ENCODE results near the gene FRMD4A. TPM values are rescaled to one million over a fixed set of nuclear protein-coding genes. Genes with fewer than 3 reads are reported as not detected.
A peak's percentile ranks its signal among the peaks of the same experiment; 100 is the strongest.

The FRMD4A gene
- total and polyA plus RNA-seq, 12 donors, result 17.4 to 43.4 (median 30.3) TPM

GRCh38 chr10:13842117-13842516 lies 488.6 kb downstream of the FRMD4A start:
- peak overlapping the region in 1 of 10 donors; percentile 25 for H3K27ac ChIP-seq
- DNase-seq (no peak), ATAC-seq (no peak)
- no peaks in the 10 kb centered on the region for H3K27me3 ChIP-seq
- H3K36me3 ChIP-seq, result no peaks in the 10 kb centered on the region
- 50 to 60% methylated on average over 3 of the region's 3 CpGs for WGBS, 2 donors
- H3K9me3 ChIP-seq, result peaks cover 0 to 5% (median 0%) of the 10 kb centered on the region in 11 donors
- TF ChIP-seq, protein P1, sequence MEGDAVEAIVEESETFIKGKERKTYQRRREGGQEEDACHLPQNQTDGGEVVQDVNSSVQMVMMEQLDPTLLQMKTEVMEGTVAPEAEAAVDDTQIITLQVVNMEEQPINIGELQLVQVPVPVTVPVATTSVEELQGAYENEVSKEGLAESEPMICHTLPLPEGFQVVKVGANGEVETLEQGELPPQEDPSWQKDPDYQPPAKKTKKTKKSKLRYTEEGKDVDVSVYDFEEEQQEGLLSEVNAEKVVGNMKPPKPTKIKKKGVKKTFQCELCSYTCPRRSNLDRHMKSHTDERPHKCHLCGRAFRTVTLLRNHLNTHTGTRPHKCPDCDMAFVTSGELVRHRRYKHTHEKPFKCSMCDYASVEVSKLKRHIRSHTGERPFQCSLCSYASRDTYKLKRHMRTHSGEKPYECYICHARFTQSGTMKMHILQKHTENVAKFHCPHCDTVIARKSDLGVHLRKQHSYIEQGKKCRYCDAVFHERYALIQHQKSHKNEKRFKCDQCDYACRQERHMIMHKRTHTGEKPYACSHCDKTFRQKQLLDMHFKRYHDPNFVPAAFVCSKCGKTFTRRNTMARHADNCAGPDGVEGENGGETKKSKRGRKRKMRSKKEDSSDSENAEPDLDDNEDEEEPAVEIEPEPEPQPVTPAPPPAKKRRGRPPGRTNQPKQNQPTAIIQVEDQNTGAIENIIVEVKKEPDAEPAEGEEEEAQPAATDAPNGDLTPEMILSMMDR (IDR thresholded peaks at IDR 0.05), result no peak
- peaks cover 5 to 55% (median 28%) of the 10 kb centered on the region in 9 donors for H3K4me1 ChIP-seq
- intact Hi-C loops (cut with DNase I), result no loop called here
- no peak overlapping the region for H3K4me3 ChIP-seq

DNA sequence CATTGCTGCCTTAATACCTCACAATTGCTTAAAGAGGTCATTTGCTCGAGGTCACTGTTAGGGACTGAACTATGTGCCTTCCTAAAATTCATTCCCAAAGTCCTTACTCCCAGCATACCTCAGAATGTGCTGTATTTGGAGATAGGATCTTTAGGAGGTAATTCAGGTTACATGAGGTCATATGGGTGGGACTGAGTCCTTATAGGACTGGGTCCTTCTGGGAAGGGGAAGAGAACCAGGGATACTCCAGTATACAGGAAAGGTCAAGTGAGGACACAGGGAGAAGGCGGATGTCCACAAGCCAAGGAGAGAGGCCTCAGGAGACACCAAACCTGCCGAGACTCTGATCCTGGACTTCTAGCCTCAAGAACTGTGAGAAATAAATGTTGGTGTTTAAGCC lies 490.7 kb downstream of the FRMD4A start:
- peak overlapping the region in 9 of 10 donors; percentile 2 to 67 (median 46) for H3K27ac ChIP-seq
- H3K9me3 ChIP-seq, result peaks cover 0 to 5% (median 0%) of the 10 kb centered on the region in 11 donors
- peaks cover 5 to 71% (median 41%) of the 10 kb centered on the region in 9 donors for H3K4me1 ChIP-seq
- intact Hi-C loops (cut with DNase I), result no loop called here
- DNase-seq (no peak), ATAC-seq (peak in 5 of 8 donors; percentile 7 to 46 (median 32))
- H3K36me3 ChIP-seq, result no peaks in the 10 kb centered on the region
- TF ChIP-seq, protein P1 (IDR thresholded peaks at IDR 0.05), result no peak
- no peak overlapping the region for H3K4me3 ChIP-seq
- 58 to 69% methylated on average over 3 of the region's 3 CpGs for WGBS, 2 donors
- no peaks in the 10 kb centered on the region for H3K27me3 ChIP-seq

- DNase-seq (peak; percentile 23 to 43), ATAC-seq (peak; percentile 12 to 81 (median 56))
- Histone ChIP-seq H3K27me3 (no peaks in the 10 kb centered on the region), H3K36me3 (no peaks in the 10 kb centered on the region), H3K4me1 (peaks cover 6 to 77% (median 46%) of the 10 kb centered on the region in 9 donors), H3K4me3 (no peak overlapping the region), H3K27ac (peak overlapping the region in 9 of 10 donors; percentile 2 to 67 (median 46)), H3K9me3 (peaks cover 0 to 5% (median 0%) of the 10 kb centered on the region in 11 donors)
- TF ChIP-seq, protein P1 (IDR thresholded peaks at IDR 0.05), result no peak
- intact Hi-C loops (cut with DNase I), result no loop called here
- WGBS, 2 donors, result 63 to 76% methylated on average over 9 of the region's 9 CpGs
Measured at GRCh38 chr10:13839430-13839990, 491.2 kb downstream of the FRMD4A start.

DNA sequence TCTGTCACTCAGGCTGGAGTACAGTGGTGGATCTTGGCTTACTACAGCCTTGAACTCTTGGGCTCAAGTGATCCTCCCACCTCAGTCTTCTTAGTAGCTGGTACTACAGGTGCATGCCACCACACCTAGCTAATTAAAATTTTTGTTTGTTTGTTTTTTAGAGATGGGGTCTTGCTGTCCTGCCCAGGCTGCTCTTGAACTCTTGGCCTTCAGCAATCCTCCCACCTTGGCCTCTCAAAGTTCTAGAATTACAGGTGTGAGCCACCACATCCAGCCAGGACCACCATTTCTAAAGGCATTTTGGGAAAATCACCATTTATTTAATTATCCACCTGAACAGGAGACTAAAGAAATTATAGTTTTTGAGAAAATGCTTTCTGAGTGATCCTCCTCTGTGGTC lies 491.7 kb downstream of the FRMD4A start:
- peaks cover 8 to 81% (median 47%) of the 10 kb centered on the region in 9 donors for H3K4me1 ChIP-seq
- intact Hi-C loops (cut with DNase I), result no loop called here

More for the DNA sequence above, 491.7 kb downstream of the FRMD4A start:
- DNase-seq (no peak), ATAC-seq (no peak)
- H3K27me3 ChIP-seq, result no peaks in the 10 kb centered on the region
- H3K36me3 ChIP-seq, result no peaks in the 10 kb centered on the region
- TF ChIP-seq, protein P1 (IDR thresholded peaks at IDR 0.05), result no peak
- peaks cover 0 to 5% (median 0%) of the 10 kb centered on the region in 11 donors for H3K9me3 ChIP-seq
- H3K27ac ChIP-seq, result peak overlapping the region in 6 of 10 donors; percentile 2 to 67 (median 56)
- no peak overlapping the region for H3K4me3 ChIP-seq

Measured in heart right ventricle (tissue), 16 donors.